Liver (tissue), 3 donors: ENCODE results near the gene ZFHX2.

ENCODE experiments used
- GABPA ChIP-seq, 2 donors: IDR thresholded peaks in 1 of 2; conservative IDR thresholded peaks in 1 of 2; 2 replicates each; pipeline ENCODE4 v1.6.1; 2016; ENCODE audit warnings: antibody characterized with exemption in 2 of 2, mild to moderate bottlenecking in 1 of 2, moderate library complexity in 1 of 2
- NR2F2 ChIP-seq: IDR thresholded peaks from 2 replicates; pipeline ENCODE4 v1.6.1; 2016; ENCODE audit warnings: antibody characterized with exemption
- TF ChIP-seq, protein P1 (sequence below): fragments of 150-350 bp; IDR thresholded peaks from 2 replicates; pipeline ENCODE4 v1.5.1; 2017; ENCODE audit warnings: improper control_type of control experiment, low read depth, low read length; ENCODE audit not compliant: missing input control
- TF ChIP-seq, protein P2 (sequence below): IDR thresholded peaks from 2 replicates; pipeline ENCODE4 v1.6.1; 2016; ENCODE audit warnings: antibody characterized with exemption, mild to moderate bottlenecking
- donor health status: healthy.
- donor health status: healthy.

DNA sequence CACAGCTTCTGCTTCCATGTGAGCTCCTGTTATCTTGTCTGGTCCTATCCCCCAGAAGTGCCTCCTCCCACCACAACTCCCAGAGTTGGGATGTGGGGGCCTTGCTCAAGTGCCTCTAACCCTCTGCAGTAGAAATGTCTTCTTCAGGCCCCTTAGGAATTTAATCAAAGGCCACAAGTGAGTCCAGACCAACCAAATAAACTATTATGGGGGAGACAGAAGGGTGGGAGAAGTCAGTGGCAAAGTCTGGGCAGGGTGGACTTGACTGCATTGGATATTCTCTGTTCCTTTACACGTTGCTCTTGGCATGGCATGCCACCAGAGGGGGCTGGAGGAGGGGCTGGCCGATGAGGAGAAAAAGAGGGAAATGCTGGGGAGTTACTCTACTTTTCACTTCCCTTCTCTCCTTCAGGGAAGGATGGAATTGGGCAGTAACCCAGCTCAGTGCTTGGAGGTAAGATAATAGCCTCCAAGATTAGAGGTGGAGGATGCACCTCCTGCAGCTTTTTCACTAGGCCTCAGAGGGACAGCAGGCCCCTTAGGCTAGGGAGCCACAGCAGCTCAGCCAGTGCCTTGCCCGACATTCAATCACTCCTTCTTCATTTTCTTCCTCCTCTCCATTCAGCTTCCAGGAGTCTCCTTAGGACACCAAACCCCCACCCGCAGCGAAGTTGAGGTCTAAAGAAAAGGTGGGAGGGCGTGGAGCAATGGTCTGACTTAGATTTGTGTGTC is 17.2 kb upstream of the ZFHX2 start:
- TF ChIP-seq, protein P1, sequence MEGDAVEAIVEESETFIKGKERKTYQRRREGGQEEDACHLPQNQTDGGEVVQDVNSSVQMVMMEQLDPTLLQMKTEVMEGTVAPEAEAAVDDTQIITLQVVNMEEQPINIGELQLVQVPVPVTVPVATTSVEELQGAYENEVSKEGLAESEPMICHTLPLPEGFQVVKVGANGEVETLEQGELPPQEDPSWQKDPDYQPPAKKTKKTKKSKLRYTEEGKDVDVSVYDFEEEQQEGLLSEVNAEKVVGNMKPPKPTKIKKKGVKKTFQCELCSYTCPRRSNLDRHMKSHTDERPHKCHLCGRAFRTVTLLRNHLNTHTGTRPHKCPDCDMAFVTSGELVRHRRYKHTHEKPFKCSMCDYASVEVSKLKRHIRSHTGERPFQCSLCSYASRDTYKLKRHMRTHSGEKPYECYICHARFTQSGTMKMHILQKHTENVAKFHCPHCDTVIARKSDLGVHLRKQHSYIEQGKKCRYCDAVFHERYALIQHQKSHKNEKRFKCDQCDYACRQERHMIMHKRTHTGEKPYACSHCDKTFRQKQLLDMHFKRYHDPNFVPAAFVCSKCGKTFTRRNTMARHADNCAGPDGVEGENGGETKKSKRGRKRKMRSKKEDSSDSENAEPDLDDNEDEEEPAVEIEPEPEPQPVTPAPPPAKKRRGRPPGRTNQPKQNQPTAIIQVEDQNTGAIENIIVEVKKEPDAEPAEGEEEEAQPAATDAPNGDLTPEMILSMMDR = peak; percentile 6
- TF ChIP-seq, protein P2, sequence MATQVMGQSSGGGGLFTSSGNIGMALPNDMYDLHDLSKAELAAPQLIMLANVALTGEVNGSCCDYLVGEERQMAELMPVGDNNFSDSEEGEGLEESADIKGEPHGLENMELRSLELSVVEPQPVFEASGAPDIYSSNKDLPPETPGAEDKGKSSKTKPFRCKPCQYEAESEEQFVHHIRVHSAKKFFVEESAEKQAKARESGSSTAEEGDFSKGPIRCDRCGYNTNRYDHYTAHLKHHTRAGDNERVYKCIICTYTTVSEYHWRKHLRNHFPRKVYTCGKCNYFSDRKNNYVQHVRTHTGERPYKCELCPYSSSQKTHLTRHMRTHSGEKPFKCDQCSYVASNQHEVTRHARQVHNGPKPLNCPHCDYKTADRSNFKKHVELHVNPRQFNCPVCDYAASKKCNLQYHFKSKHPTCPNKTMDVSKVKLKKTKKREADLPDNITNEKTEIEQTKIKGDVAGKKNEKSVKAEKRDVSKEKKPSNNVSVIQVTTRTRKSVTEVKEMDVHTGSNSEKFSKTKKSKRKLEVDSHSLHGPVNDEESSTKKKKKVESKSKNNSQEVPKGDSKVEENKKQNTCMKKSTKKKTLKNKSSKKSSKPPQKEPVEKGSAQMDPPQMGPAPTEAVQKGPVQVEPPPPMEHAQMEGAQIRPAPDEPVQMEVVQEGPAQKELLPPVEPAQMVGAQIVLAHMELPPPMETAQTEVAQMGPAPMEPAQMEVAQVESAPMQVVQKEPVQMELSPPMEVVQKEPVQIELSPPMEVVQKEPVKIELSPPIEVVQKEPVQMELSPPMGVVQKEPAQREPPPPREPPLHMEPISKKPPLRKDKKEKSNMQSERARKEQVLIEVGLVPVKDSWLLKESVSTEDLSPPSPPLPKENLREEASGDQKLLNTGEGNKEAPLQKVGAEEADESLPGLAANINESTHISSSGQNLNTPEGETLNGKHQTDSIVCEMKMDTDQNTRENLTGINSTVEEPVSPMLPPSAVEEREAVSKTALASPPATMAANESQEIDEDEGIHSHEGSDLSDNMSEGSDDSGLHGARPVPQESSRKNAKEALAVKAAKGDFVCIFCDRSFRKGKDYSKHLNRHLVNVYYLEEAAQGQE = no peak
- TF ChIP-seq GABPA (IDR thresholded peaks at IDR 0.05 in 1 of 2, conservative IDR thresholded peaks at IDR 0.05 in 1 of 2) = no peak
- no peak for TF ChIP-seq NR2F2
